HG03039 (cell line): ENCODE measurements around the gene RHOV.
"Not testable (repeated sequence)": the region's sequence is repeated elsewhere in the genome, so short reads cannot be mapped to it uniquely, and the experiment has no call there.

Experiments used
- ATAC-seq: cut with Tn5 transposase; IDR thresholded peaks from one replicate; pipeline ENCODE4 v1.9.1; 2021; ENCODE audit warnings: mild to moderate bottlenecking, moderate library complexity; ENCODE audit not compliant: unreplicated experiment

Gene RHOV

GRCh38 chr15:40875991-40876730 is 2.1 kb upstream of the RHOV start:
- ATAC-seq = no peak

GRCh38 chr15:40872791-40873693 is 992 bp downstream of the RHOV start:
- no peak for ATAC-seq

- no peak for ATAC-seq
These were observed 2.1 kb downstream of the RHOV start for GRCh38 chr15:40871749-40872617.

GRCh38 chr15:40870716-40871115 is 3.3 kb downstream of the RHOV start:
- ATAC-seq = no peak

GRCh38 chr15:40869686-40870085 is 4.3 kb downstream of the RHOV start:
- ATAC-seq = no peak

DNA sequence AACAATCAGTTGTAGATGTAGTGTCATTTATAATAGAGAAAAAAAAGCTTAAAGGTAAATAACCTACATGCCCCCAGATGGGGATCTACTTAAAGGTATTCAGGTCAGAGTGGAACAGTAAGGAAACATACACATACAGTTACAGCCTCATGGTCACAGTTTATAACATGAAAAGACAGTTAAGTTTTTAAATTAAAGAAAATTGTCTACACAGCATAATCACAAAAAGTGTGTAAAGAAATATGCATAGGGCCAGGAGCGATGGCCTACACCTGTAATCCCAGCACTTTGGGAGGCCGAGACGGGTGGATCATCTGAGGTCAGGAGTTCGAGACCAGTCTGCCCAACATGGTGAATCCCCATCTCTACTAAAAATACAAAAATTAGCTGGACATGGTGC is 6.8 kb downstream of the RHOV start:
- ATAC-seq = no peak

DNA sequence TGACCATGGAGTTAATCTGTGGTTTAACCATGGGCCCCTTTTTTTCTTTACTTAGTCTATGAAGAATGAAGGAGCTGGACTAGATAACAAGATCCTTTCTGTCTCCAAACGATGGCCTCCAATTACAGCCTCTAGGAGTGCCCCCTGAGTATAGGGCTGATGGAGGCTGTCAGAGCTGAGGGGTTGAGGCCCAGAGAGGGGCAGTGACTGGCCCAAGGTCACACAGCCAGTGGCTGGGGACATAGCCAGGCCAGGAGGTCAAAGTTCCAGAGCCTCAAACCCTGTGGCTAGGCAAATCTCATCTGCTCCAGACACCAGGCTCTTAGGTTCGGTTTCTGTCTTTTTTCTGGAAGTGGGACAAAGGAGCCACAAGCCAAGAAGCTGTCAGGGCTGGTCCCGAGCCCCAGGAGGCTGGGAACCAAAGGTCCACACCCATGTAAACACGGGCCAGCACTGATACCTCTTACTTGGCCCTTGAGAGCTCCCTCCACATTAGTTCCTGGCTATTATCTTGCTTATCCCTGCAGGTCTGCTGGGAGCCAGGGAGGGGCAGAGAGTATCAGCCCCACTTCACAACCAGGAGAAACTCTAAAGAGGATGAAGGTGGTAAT is 10.3 kb downstream of the RHOV start:
- ATAC-seq = no peak

DNA sequence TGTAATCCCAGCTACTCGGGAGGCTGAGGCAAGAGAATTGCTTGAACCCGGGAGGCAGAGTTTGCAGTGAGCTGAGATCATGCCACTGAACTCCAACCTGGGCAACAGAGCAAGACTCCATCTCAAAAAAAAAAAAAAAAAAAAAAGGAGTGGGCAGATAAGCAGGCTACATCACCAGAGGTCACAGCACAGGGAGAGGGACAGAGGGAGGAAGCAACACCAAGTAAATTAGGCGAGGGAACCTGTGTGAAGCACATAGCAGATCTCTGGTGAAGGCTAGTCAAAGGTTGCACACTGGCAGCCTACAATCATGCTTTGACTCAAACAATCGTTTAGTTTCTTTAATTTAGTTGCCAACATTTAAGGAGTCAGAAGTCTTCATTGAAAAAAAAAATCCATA is 12.9 kb downstream of the RHOV start:
- not testable (repeated sequence) for ATAC-seq

DNA sequence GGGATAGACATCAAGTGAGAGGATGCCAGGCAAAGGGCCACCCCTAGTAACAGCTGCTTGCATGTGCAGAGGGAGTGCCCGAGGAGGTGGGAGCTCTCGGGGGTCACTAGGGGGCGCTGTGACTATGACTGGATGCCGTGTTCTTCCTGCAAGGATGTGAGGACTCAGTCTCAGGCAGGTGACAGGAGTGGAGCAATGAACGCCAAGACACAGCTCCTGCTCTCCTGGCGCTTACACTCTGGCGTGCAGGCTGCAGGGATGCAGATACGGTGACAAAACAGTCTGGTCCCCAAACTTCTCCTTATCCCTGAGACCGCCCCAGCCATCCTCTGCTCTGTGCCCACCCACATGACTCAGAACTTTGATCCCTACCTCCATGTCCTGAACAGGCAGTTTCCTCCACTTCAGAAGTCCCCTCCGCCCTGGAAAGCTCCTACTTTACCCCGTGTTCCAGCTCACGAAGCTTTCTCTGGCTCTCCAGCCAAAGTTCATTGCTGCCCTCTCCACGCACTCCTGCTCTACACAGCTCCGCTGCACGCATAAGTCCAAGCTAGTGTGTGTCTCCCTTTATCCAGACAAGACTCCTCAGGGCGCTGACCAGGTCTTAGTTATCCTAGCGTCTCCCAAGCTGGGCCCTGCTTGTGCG is 14.7 kb downstream of the RHOV start:
- no peak for ATAC-seq

DNA sequence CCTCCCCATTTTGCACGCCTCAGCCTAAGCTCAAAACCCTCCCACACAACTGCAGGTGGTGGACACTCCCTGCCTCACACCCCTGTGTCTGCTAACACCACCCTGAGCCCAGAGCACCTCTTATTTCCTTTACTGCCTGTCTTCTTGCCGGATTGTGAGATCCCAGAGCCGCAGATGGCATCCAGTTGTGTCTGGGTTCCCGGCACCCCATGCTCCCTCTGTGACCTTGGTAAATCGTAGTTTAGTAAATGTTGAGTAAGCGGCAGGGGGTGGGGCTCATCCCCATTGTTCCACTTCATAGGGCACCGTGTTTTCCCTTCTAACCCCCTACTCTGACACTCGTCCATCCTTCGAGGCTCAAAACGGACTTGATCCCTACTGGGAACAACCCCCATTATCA is 15.3 kb downstream of the RHOV start:
- ATAC-seq = no peak

DNA sequence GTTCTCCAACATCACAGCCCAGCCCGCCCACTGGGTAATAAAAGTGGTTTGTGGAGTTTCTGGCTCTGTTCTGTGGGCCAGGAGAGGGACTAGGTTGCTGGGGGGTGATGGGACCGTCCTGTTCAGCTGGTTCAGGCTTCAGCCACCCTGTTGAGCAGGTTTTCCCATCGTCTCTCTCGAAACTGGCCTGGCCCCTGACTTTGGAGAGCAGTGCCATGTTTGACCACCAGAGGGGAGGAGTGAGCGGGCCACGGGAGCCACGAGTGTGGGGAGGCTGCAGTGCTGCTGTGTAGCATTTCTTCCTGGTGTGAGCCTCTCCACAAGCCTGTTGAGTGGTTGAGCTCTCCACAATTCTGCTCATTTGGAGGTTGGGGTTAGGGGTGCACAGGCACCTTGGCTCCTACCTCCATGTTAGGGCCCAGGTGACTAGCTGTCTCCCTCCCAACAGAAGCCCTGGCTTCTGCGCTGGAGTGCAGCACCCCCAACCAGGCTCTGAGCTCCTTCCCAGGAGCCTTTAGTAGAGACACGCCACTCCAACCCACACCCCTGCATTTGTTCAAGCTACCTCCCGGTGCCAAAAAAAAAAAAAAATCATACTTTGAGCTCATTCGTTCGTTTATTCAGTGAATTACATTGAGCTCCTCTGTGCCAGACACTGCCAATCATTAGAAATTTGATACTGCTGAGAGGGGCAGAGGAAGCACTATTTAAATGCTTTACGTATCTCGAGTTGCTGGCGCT is 16.3 kb downstream of the RHOV start:
- peak; percentile 58 for ATAC-seq

DNA sequence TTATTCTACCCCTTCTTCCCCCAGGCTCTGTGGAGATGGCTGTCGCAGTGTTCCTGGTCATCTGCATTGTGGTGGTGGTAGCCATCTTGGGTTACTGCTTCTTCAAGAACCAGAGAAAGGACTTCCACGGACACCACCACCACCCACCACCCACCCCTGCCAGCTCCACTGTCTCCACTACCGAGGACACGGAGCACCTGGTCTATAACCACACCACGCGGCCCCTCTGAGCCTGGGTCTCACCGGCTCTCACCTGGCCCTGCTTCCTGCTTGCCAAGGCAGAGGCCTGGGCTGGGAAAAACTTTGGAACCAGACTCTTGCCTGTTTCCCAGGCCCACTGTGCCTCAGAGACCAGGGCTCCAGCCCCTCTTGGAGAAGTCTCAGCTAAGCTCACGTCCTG is 17.3 kb downstream of the RHOV start:
- no peak for ATAC-seq

- no peak for ATAC-seq
These were observed 18.3 kb downstream of the RHOV start for GRCh38 chr15:40855706-40856234.

DNA sequence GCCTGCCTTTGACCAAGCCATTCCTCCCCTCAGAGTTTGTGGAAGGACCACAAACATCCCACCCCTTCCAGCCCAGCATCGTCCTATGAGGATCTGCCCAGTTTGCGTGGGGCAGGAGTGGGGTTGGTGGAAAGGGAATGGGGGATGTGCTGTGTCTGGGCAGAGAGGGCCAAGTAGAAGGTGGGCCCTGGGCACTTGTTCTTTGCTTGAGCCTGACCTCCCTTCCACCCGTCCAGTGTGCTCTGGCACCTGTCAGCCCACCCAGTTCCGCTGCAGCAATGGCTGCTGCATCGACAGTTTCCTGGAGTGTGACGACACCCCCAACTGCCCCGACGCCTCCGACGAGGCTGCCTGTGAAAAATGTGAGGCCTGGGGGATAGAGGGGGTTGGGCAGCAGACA is 19.9 kb downstream of the RHOV start:
- no peak for ATAC-seq

DNA sequence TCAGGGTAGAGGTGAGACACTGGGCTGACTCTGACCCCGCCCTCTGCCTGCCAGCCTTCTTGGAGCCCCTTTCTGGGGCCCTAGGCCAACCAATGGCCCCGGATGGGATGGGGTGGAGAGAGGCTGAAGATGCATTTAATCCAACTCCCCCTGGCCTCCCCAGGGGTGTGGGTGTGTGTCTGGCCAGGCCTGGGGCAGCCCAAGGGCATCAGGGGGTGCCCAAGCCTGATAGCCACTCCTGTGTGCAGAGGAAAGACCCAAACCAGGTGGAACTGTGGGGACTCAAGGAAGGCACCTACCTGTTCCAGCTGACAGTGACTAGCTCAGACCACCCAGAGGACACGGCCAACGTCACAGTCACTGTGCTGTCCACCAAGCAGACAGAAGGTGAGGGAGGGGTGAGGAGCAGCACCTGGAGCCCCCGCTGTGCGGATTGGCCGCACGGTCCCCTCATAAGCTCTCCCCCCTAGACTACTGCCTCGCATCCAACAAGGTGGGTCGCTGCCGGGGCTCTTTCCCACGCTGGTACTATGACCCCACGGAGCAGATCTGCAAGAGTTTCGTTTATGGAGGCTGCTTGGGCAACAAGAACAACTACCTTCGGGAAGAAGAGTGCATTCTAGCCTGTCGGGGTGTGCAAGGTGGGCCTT is 20.7 kb downstream of the RHOV start:
- ATAC-seq = no peak

- no peak for ATAC-seq
These were observed 21.5 kb downstream of the RHOV start for GRCh38 chr15:40852529-40852928.

DNA sequence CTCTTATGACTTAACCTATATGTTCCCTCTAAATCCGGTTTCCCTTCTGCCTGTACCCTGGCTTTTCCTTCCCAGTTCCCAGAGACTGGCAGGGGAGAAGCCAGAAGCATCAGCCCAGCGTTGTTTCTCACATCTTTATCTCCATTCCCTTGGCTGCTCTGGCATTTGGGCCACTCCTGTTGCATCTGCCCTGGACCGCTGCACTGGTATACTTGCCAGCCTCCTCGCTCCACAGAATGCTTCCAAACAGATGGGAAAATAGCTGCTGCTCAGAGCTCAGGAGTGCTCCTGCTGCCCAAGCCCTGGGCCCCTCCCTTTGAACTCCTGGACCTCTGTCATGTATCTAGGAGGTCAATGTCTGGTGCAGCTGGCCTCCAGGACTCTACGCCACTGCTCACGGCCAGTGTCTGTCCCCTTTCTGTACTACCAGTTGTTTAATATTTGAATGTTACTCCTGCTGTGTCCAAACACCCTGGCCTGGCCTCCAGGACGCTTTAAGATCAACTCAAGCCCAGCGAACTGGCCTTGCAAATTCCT is 23.4 kb downstream of the RHOV start:
- ATAC-seq = no peak

GRCh38 chr15:40847223-40847961 is 26.6 kb downstream of the RHOV start:
- peak; percentile 54 for ATAC-seq
